ENCODE results near the gene ZNF90. TPM values are rescaled to one million over a fixed set of nuclear protein-coding genes. Genes with fewer than 3 reads are reported as not detected.

The ZNF90 gene
- total RNA-seq, 1 experiment from 2014 or later, result 112 TPM

DNA sequence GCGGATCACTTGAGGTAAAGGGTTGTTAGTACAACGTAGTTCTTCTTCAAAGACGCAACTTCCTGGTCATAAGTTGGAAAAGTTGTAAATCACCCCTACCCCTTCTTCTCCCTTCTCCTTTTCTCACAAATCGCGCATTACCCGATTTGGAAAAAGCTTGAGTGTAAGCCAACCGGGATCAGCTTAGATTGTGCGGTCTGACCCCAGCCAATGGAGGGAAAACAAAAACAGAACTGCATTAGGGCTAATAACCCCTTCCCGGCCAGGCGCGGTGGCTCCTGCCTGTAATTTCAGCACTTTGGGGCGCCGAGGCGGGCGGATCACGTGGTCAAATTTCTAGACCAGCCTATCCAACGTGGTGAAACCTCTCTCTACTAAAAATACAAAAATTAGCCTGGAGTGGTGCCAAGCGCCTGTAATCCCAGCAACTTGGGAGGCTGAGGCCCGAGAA lies 806 bp downstream of the ZNF90 start:
- Mint-ChIP-seq H3K27me3 (ENCODE audit: low read depth) (no peaks in the 10 kb centered on the region), H3K36me3 (peaks cover 27% of the 10 kb centered on the region), H3K4me1 (peaks cover 49% of the 10 kb centered on the region), H3K27ac (peak overlapping the region; percentile 97), H3K4me3 (peak overlapping the region; percentile 98), H3K9me3 (no peaks in the 10 kb centered on the region)
- POLR2A ChIA-PET, result interaction anchor here (0.6 to 3.1 kb wide), 11 partner anchors 9 to 140 kb away, joined by 3 to 35 read pairs (median 5); partner anchors contain the start of genes ZNF486 and ZNF682
- DNase-seq (ENCODE audit: low spot score) (peak; percentile 42), ATAC-seq (no peak)
- CTCF ChIA-PET, result interaction anchor here (0.6 to 2.3 kb wide), 4 partner anchors 12 to 345 kb away, joined by 3 to 16 read pairs (median 3); partner anchors contain the start of gene ZNF486
- TF ChIP-seq, protein P1, sequence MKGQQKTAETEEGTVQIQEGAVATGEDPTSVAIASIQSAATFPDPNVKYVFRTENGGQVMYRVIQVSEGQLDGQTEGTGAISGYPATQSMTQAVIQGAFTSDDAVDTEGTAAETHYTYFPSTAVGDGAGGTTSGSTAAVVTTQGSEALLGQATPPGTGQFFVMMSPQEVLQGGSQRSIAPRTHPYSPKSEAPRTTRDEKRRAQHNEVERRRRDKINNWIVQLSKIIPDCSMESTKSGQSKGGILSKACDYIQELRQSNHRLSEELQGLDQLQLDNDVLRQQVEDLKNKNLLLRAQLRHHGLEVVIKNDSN (CRISPR knock-in tag; IDR thresholded peaks at IDR 0.05), result peak; percentile 75
- TF ChIP-seq, protein P2, sequence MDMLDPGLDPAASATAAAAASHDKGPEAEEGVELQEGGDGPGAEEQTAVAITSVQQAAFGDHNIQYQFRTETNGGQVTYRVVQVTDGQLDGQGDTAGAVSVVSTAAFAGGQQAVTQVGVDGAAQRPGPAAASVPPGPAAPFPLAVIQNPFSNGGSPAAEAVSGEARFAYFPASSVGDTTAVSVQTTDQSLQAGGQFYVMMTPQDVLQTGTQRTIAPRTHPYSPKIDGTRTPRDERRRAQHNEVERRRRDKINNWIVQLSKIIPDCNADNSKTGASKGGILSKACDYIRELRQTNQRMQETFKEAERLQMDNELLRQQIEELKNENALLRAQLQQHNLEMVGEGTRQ (CRISPR knock-in tag; IDR thresholded peaks at IDR 0.05), result peak; percentile 80
- TF ChIP-seq, protein P3, sequence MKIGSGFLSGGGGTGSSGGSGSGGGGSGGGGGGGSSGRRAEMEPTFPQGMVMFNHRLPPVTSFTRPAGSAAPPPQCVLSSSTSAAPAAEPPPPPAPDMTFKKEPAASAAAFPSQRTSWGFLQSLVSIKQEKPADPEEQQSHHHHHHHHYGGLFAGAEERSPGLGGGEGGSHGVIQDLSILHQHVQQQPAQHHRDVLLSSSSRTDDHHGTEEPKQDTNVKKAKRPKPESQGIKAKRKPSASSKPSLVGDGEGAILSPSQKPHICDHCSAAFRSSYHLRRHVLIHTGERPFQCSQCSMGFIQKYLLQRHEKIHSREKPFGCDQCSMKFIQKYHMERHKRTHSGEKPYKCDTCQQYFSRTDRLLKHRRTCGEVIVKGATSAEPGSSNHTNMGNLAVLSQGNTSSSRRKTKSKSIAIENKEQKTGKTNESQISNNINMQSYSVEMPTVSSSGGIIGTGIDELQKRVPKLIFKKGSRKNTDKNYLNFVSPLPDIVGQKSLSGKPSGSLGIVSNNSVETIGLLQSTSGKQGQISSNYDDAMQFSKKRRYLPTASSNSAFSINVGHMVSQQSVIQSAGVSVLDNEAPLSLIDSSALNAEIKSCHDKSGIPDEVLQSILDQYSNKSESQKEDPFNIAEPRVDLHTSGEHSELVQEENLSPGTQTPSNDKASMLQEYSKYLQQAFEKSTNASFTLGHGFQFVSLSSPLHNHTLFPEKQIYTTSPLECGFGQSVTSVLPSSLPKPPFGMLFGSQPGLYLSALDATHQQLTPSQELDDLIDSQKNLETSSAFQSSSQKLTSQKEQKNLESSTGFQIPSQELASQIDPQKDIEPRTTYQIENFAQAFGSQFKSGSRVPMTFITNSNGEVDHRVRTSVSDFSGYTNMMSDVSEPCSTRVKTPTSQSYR (CRISPR knock-in tag; IDR thresholded peaks at IDR 0.05), result 0 out of 2 replicates have a peak, but pooled peaks have one; percentile 23
- no peak for TF ChIP-seq SOX15 (CRISPR knock-in tag; IDR thresholded peaks at IDR 0.05)

DNA sequence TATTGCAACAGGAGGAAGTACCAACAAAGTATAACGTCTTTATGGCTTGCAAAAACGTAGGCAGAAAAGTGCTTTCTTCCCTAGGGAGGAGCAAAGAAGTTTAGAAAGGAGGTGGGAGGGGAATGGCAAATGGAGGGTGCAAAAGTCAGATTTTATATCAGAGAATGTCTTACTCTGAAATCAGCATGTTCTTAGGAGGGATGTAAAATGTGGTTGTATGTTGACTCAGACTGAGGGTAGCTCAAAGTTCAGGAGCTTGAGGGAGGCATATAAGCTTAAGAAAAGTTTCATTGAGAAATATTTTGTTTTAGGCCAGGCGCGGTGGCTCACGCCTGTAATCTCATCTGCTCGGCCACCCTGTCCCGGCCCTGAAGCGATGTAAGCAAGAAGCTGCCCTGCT lies 1.7 kb downstream of the ZNF90 start:
- peaks cover 56% of the 10 kb centered on the region for H3K4me1 Mint-ChIP-seq
- peak overlapping the region; percentile 87 for H3K27ac Mint-ChIP-seq
- peak overlapping the region; percentile 98 for H3K4me3 Mint-ChIP-seq
- no peaks in the 10 kb centered on the region for H3K9me3 Mint-ChIP-seq
- no peak for TF ChIP-seq IRF2 (CRISPR knock-in tag; IDR thresholded peaks at IDR 0.05; ENCODE audit: borderline replicate concordance, low read depth)
- TF ChIP-seq ELF4 (CRISPR knock-in tag; IDR thresholded peaks at IDR 0.05; ENCODE audit: low read depth), result no peak
- TF ChIP-seq, protein P4, sequence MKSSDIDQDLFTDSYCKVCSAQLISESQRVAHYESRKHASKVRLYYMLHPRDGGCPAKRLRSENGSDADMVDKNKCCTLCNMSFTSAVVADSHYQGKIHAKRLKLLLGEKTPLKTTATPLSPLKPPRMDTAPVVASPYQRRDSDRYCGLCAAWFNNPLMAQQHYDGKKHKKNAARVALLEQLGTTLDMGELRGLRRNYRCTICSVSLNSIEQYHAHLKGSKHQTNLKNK (CRISPR knock-in tag; IDR thresholded peaks at IDR 0.05), result no peak
- ATAC-seq (no peak), DNase-seq (ENCODE audit: low spot score) (no peak)
- CTCF ChIA-PET, result interaction anchor here (0.6 to 2.3 kb wide), 2 partner anchors 81 to 131 kb away, joined by 3 to 16 read pairs; no protein-coding TSS in a partner anchor
- H3K27me3 Mint-ChIP-seq (ENCODE audit: low read depth), result no peaks in the 10 kb centered on the region
- POLR2A ChIA-PET, result interaction anchor here (1.0 to 3.1 kb wide), 4 partner anchors 27 to 88 kb away, joined by 4 to 35 read pairs (median 21); partner anchors contain the start of genes ZNF486 and ZNF682
- H3K36me3 Mint-ChIP-seq, result peaks cover 31% of the 10 kb centered on the region

DNA sequence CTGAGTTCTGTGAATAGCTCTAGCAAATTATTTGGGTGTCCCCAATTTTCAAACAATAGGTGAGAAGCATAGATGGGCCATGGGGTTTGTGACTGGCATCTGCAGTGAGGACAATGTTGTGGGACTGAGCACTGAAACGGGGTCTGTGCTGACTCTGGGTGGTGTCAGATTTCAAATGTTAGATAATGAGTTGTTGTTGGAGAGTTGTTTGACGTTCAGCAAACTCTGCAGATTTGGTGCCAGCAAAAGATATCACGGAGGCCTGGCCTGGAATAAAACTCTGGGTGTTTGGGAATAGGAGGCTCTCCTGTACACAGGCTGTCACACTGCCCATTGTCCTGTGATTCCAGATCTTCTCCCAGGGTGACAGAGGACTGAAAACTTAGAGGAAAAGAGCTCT lies 2.9 kb downstream of the ZNF90 start:
- ATAC-seq (no peak), DNase-seq (ENCODE audit: low spot score) (no peak)
- Mint-ChIP-seq H3K27me3 (ENCODE audit: low read depth) (no peaks in the 10 kb centered on the region), H3K36me3 (peaks cover 31% of the 10 kb centered on the region), H3K4me1 (peaks cover 63% of the 10 kb centered on the region), H3K27ac (peak overlapping the region; percentile 94), H3K4me3 (peak overlapping the region; percentile 98), H3K9me3 (no peaks in the 10 kb centered on the region)
- ChIA-PET CTCF (interaction anchor here (2.0 kb wide), 1 partner anchor 83 kb away, joined by 6 read pairs; no protein-coding TSS in a partner anchor), POLR2A (interaction anchor here (0.6 kb wide), 1 partner anchor 29 kb away, joined by 3 read pairs; no protein-coding TSS in a partner anchor)
- TF ChIP-seq, protein P5, sequence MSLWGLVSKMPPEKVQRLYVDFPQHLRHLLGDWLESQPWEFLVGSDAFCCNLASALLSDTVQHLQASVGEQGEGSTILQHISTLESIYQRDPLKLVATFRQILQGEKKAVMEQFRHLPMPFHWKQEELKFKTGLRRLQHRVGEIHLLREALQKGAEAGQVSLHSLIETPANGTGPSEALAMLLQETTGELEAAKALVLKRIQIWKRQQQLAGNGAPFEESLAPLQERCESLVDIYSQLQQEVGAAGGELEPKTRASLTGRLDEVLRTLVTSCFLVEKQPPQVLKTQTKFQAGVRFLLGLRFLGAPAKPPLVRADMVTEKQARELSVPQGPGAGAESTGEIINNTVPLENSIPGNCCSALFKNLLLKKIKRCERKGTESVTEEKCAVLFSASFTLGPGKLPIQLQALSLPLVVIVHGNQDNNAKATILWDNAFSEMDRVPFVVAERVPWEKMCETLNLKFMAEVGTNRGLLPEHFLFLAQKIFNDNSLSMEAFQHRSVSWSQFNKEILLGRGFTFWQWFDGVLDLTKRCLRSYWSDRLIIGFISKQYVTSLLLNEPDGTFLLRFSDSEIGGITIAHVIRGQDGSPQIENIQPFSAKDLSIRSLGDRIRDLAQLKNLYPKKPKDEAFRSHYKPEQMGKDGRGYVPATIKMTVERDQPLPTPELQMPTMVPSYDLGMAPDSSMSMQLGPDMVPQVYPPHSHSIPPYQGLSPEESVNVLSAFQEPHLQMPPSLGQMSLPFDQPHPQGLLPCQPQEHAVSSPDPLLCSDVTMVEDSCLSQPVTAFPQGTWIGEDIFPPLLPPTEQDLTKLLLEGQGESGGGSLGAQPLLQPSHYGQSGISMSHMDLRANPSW (CRISPR knock-in tag; conservative IDR thresholded peaks at IDR 0.05; ENCODE audit: low read depth), result no peak
- TF ChIP-seq, protein P6, sequence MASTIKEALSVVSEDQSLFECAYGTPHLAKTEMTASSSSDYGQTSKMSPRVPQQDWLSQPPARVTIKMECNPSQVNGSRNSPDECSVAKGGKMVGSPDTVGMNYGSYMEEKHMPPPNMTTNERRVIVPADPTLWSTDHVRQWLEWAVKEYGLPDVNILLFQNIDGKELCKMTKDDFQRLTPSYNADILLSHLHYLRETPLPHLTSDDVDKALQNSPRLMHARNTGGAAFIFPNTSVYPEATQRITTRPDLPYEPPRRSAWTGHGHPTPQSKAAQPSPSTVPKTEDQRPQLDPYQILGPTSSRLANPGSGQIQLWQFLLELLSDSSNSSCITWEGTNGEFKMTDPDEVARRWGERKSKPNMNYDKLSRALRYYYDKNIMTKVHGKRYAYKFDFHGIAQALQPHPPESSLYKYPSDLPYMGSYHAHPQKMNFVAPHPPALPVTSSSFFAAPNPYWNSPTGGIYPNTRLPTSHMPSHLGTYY (CRISPR knock-in tag; IDR thresholded peaks at IDR 0.05), result no peak
- TF ChIP-seq ZNF416 (CRISPR knock-in tag; IDR thresholded peaks at IDR 0.05), result no peak
- no peak for TF ChIP-seq NR3C1 (CRISPR knock-in tag; conservative IDR thresholded peaks at IDR 0.05; ENCODE audit: low read depth)
- TF ChIP-seq FOXK1 (CRISPR knock-in tag; IDR thresholded peaks at IDR 0.05), result no peak
- no peak for TF ChIP-seq FOXJ3 (CRISPR knock-in tag; IDR thresholded peaks at IDR 0.05; ENCODE audit: borderline replicate concordance)
- TF ChIP-seq RORB (CRISPR knock-in tag; IDR thresholded peaks at IDR 0.05), result no peak
- TF ChIP-seq ELF4 (CRISPR knock-in tag; IDR thresholded peaks at IDR 0.05; ENCODE audit: low read depth), result no peak
- no peak for TF ChIP-seq NR2C2 (CRISPR knock-in tag; IDR thresholded peaks at IDR 0.05)
- TF ChIP-seq ZNF396 (CRISPR knock-in tag; IDR thresholded peaks at IDR 0.05; ENCODE audit: borderline replicate concordance), result no peak
- no peak for TF ChIP-seq PRRX2 (CRISPR knock-in tag; IDR thresholded peaks at IDR 0.05)
- TF ChIP-seq, protein P7, sequence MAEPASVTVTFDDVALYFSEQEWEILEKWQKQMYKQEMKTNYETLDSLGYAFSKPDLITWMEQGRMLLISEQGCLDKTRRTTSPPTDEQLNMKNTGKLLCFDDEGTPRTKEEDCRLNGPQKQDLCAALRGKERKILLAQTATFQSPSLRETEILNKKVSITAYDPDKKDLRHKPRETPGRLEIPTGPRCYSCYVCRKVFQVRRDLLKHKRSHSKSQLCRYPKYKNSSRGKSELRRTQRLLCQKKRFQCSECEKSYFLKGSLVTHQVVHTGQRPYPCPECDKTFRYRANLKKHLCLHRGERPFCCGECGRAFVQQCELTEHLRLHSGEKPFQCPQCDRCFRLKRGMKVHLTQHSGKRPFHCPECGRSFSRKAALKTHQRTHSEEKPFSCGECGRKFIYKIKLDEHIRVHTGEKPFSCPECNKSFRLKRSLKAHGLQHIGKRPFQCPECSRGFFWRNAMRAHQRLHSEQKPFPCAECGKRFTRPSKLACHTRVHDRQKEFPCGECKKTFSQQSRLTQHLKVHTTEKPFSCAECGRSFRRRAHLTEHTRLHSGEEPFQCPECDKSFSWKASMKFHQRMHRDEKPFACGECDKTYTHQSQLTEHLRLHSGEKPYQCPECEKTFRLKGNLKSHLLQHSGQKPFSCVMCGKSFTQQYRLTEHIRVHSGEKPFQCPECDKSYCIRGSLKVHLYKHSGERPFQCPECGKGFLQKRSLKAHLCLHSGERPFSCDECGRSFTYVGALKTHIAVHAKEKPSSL (CRISPR knock-in tag; conservative IDR thresholded peaks at IDR 0.05), result no peak
- TF ChIP-seq, protein P8, sequence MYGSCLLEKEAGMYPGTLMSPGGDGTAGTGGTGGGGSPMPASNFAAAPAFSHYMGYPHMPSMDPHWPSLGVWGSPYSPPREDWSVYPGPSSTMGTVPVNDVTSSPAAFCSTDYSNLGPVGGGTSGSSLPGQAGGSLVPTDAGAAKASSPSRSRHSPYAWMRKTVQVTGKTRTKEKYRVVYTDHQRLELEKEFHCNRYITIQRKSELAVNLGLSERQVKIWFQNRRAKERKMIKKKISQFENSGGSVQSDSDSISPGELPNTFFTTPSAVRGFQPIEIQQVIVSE (CRISPR knock-in tag; IDR thresholded peaks at IDR 0.05; ENCODE audit: borderline replicate concordance), result no peak
